ENCODE results near the gene SF3A1. TPM values are rescaled to one million over a fixed set of nuclear protein-coding genes. Genes with fewer than 3 reads are reported as not detected.

The SF3A1 gene
- total and polyA plus RNA-seq, 9 of the 15 experiments (the other 6 are each of a cell fraction or from before 2014, with no cell fraction given) = 6.7 to 228 (median 13.0) TPM

DNA sequence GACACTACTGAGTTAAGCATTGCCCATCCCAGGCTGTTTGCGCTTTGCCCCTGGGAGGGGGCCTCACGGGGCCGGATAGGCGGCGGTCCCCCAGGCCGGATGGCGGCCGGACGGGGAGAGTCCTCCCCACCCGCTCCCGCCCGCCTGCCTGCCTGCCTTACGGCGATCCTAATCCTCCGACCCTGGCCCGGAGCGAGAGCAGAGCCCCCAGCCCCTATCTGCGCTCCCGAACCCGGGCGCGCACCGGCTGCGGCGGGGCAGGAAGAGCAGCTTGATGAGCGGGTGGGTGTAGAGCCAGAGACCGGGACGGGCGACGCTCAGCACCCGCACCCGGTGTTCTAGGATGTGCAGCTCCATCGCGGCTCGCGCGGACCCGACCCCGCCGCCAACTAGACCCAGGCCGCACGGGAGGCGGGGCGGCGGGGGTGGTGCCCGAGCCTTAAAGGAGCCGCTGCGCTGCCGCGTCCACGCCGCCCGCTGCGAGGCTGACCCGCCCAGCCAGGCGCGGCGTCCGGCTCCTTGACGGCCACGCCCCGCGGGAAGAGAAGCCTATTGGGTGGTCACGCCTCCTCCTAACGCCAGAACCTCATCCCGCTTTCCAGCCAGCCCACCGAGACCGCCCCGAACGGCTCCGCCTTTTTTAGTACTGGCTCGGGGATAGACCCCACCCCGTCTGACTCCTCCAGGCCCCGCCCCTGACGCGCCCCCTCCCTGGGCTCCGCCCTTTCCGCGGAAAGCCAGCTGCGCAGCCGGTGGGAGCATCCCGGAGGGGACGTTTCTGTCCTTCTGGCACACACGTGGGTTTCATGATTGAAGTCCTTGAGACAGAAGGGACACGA lies 67.3 kb downstream of the SF3A1 start, which contains the start of gene CASTOR1 (continued):
- no peak for TF ChIP-seq ZNF316 (IDR thresholded peaks at IDR 0.05)
- TF ChIP-seq SRF (CRISPR knock-in tag; IDR thresholded peaks at IDR 0.05) = no peak; a peak in 1 of 4 replicates
- TF ChIP-seq NRF1 (conservative IDR thresholded peaks at IDR 0.05 in 1 of 2, IDR thresholded peaks at IDR 0.05 in 1 of 2) = peak; percentile 74 to 78
- TF ChIP-seq BMI1 (IDR thresholded peaks at IDR 0.05; ENCODE audit: low read length) = no peak
- TF ChIP-seq CCNT2 (IDR thresholded peaks at IDR 0.05; ENCODE audit: borderline replicate concordance, extremely low read depth, insufficient read length, low read depth, low read length) = peak; percentile 32
- no peak for TF ChIP-seq RFX5 (IDR thresholded peaks at IDR 0.05; ENCODE audit: low read depth, low read length)
- TF ChIP-seq, protein P1, sequence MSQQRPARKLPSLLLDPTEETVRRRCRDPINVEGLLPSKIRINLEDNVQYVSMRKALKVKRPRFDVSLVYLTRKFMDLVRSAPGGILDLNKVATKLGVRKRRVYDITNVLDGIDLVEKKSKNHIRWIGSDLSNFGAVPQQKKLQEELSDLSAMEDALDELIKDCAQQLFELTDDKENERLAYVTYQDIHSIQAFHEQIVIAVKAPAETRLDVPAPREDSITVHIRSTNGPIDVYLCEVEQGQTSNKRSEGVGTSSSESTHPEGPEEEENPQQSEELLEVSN (IDR thresholded peaks at IDR 0.05; ENCODE audit: borderline replicate concordance in 1 of 2, extremely low read depth in 1 of 2, insufficient read depth in 1 of 2, insufficient read length in 1 of 2, low read depth in 1 of 2, low read length in 1 of 2, poor library complexity in 1 of 2, severe bottlenecking in 1 of 2) = peak in 1 of 2 experiments; percentile 63
- peak; percentile 59 for TF ChIP-seq L3MBTL2 (IDR thresholded peaks at IDR 0.05)
- TF ChIP-seq, protein P2, sequence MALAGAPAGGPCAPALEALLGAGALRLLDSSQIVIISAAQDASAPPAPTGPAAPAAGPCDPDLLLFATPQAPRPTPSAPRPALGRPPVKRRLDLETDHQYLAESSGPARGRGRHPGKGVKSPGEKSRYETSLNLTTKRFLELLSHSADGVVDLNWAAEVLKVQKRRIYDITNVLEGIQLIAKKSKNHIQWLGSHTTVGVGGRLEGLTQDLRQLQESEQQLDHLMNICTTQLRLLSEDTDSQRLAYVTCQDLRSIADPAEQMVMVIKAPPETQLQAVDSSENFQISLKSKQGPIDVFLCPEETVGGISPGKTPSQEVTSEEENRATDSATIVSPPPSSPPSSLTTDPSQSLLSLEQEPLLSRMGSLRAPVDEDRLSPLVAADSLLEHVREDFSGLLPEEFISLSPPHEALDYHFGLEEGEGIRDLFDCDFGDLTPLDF (CRISPR knock-in tag; IDR thresholded peaks at IDR 0.05) = no peak
- TF ChIP-seq ZNF324 (CRISPR knock-in tag; IDR thresholded peaks at IDR 0.05) = no peak
- TF ChIP-seq, protein P3, sequence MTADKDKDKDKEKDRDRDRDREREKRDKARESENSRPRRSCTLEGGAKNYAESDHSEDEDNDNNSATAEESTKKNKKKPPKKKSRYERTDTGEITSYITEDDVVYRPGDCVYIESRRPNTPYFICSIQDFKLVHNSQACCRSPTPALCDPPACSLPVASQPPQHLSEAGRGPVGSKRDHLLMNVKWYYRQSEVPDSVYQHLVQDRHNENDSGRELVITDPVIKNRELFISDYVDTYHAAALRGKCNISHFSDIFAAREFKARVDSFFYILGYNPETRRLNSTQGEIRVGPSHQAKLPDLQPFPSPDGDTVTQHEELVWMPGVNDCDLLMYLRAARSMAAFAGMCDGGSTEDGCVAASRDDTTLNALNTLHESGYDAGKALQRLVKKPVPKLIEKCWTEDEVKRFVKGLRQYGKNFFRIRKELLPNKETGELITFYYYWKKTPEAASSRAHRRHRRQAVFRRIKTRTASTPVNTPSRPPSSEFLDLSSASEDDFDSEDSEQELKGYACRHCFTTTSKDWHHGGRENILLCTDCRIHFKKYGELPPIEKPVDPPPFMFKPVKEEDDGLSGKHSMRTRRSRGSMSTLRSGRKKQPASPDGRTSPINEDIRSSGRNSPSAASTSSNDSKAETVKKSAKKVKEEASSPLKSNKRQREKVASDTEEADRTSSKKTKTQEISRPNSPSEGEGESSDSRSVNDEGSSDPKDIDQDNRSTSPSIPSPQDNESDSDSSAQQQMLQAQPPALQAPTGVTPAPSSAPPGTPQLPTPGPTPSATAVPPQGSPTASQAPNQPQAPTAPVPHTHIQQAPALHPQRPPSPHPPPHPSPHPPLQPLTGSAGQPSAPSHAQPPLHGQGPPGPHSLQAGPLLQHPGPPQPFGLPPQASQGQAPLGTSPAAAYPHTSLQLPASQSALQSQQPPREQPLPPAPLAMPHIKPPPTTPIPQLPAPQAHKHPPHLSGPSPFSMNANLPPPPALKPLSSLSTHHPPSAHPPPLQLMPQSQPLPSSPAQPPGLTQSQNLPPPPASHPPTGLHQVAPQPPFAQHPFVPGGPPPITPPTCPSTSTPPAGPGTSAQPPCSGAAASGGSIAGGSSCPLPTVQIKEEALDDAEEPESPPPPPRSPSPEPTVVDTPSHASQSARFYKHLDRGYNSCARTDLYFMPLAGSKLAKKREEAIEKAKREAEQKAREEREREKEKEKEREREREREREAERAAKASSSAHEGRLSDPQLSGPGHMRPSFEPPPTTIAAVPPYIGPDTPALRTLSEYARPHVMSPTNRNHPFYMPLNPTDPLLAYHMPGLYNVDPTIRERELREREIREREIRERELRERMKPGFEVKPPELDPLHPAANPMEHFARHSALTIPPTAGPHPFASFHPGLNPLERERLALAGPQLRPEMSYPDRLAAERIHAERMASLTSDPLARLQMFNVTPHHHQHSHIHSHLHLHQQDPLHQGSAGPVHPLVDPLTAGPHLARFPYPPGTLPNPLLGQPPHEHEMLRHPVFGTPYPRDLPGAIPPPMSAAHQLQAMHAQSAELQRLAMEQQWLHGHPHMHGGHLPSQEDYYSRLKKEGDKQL (CRISPR knock-in tag; IDR thresholded peaks at IDR 0.05; ENCODE audit: borderline replicate concordance) = no peak
- no peak for TF ChIP-seq KDM1A (IDR thresholded peaks at IDR 0.05)
- TF ChIP-seq EGR1 (conservative IDR thresholded peaks at IDR 0.05) = 0 out of 2 replicates have a peak, but pooled peaks have one; percentile 6
- no peak for TF ChIP-seq RHOXF2B (CRISPR knock-in tag; conservative IDR thresholded peaks at IDR 0.05)
- no peak for TF ChIP-seq KLF16 (IDR thresholded peaks at IDR 0.05)
- no peak for TF ChIP-seq ZNF785 (CRISPR knock-in tag; IDR thresholded peaks at IDR 0.05)
- TF ChIP-seq, protein P4, sequence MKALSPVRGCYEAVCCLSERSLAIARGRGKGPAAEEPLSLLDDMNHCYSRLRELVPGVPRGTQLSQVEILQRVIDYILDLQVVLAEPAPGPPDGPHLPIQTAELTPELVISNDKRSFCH (CRISPR knock-in tag; IDR thresholded peaks at IDR 0.05) = no peak
- TF ChIP-seq, protein P4 (tag; IDR thresholded peaks at IDR 0.05) = no peak
- no peak for TF ChIP-seq PHTF2 (CRISPR knock-in tag; IDR thresholded peaks at IDR 0.05)
- peak in 1 of 2 experiments; percentile 60; a peak in 1 of 4 replicates for TF ChIP-seq NONO (IDR thresholded peaks at IDR 0.05; ENCODE audit: low read depth in 2 of 2, low read length in 1 of 2)

Measured in K562 (cell line).